Measurements from ENCODE around the gene CMTM4.

CMTM4 gene

GRCh38 chr16:66699898-66700297, 3.4 kb upstream of the CMTM4 start:
- DNase-seq (ENCODE audit: low read depth, low spot score) = no peak
- in situ Hi-C loops (cut with HindIII; ENCODE audit: low sequenced_read_pairs) = no loop called here

GRCh38 chr16:66698046-66698445, 1.5 kb upstream of the CMTM4 start:
- DNase-seq (ENCODE audit: low read depth, low spot score) = no peak
- in situ Hi-C loops (cut with HindIII; ENCODE audit: low sequenced_read_pairs) = no loop called here
- no peak for TF ChIP-seq CTCF (IDR thresholded peaks at IDR 0.05; ENCODE audit: low read depth, low read length)
- no peak overlapping the region for H3K4me3 ChIP-seq (ENCODE audit: low read depth, low read length)

More at GRCh38 chr16:66699898-66700297, 3.4 kb upstream of the CMTM4 start:
- no peak for TF ChIP-seq CTCF (IDR thresholded peaks at IDR 0.05; ENCODE audit: low read depth, low read length)
- no peak overlapping the region for H3K4me3 ChIP-seq (ENCODE audit: low read depth, low read length)

- in situ Hi-C loops (cut with HindIII; ENCODE audit: low sequenced_read_pairs) = no loop called here
- DNase-seq (ENCODE audit: low read depth, low spot score) = no peak
- H3K4me3 ChIP-seq (ENCODE audit: low read depth, low read length) = peak overlapping the region; percentile 63
Observed at GRCh38 chr16:66695935-66696668, 441 bp downstream of the CMTM4 start.

GRCh38 chr16:66695471-66695934, 1.0 kb downstream of the CMTM4 start:
- TF ChIP-seq CTCF (IDR thresholded peaks at IDR 0.05; ENCODE audit: low read depth, low read length) = no peak
- peak overlapping the region; percentile 63 for H3K4me3 ChIP-seq (ENCODE audit: low read depth, low read length)
- in situ Hi-C loops (cut with HindIII; ENCODE audit: low sequenced_read_pairs) = no loop called here
- no peak for DNase-seq (ENCODE audit: low read depth, low spot score)

More at GRCh38 chr16:66695935-66696668, 441 bp downstream of the CMTM4 start:
- TF ChIP-seq CTCF (IDR thresholded peaks at IDR 0.05; ENCODE audit: low read depth, low read length) = no peak

GRCh38 chr16:66693149-66693548, 3.4 kb downstream of the CMTM4 start:
- in situ Hi-C loops (cut with HindIII; ENCODE audit: low sequenced_read_pairs) = no loop called here
- TF ChIP-seq CTCF (IDR thresholded peaks at IDR 0.05; ENCODE audit: low read depth, low read length) = no peak
- no peak overlapping the region for H3K4me3 ChIP-seq (ENCODE audit: low read depth, low read length)
- no peak for DNase-seq (ENCODE audit: low read depth, low spot score)

GRCh38 chr16:66692341-66692740, 4.2 kb downstream of the CMTM4 start:
- in situ Hi-C loops (cut with HindIII; ENCODE audit: low sequenced_read_pairs) = no loop called here
- no peak overlapping the region for H3K4me3 ChIP-seq (ENCODE audit: low read depth, low read length)
- DNase-seq (ENCODE audit: low read depth, low spot score) = no peak
- no peak for TF ChIP-seq CTCF (IDR thresholded peaks at IDR 0.05; ENCODE audit: low read depth, low read length)
